ENCODE data around the gene ASH1L. TPM values are rescaled to one million over a fixed set of nuclear protein-coding genes. Genes with fewer than 3 reads are reported as not detected.

The ASH1L gene
- total and polyA plus RNA-seq, 7 experiments from 2014 or later: 20.1 to 109 (median 87.0) TPM

DNA sequence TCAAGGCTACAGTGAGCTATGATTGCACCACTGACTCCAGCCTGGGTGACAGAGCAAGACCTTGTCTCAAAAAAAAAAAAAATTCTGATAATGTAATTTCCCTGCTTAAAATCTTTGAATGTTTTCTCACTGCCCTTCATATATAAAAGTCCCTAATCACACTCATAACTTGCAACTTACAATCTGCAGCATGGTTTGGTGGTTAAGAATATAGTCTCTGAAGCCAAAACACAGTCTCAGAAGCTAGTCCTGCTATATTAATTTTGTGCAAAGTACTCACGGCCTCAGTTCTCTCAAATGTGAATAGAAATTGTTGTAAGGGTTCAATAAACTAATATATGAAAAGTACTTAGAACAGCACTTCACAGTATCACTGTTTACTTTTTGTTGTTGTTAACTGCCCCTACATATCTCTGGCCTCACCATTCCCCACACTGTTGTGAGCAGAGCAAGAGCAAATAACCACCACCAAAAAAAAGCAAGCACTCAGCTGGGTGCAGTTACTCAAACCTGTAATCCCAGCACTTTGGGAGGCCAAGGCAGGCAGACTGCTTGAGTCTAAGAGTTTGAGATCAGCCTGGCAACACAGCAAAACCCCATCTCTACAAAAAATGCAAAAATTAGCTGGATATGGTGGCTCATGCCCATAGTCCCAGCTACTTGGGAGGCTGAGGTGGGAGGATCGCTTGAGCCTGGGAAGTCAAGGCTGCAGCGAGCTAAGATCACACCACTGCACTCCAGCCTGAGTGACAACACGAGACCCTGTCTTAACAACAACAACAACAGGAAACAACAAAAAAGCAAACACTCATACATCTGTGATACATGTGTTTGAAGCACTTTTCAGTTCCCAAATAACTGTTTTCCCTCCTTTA is 22.4 kb downstream of the ASH1L start:
- intact Hi-C loops (cut with micrococcal nuclease): no loop called here
- H3K27me3 Mint-ChIP-seq: no peaks in the 10 kb centered on the region
- peak overlapping the region; percentile 61 for H3K27ac ChIP-seq (ENCODE audit: low read depth, low read length)
- peaks cover 40 to 65% (median 52%) of the 10 kb centered on the region in 7 donors for H3K4me1 Mint-ChIP-seq
- H3K9me3 Mint-ChIP-seq: peaks cover 0 to 2% (median 0%) of the 10 kb centered on the region in 11 donors
- DNase-seq (no peak), ATAC-seq (peak; percentile 27)
- H3K9me3 ChIP-seq (ENCODE audit: control insufficient read depth in 2 of 3, low read length in 3 of 3): no peaks in the 10 kb centered on the region
- peaks cover 26 to 30% of the 10 kb centered on the region in 2 donors for H3K4me1 ChIP-seq (ENCODE audit: control insufficient read depth in 2 of 2, insufficient read depth in 2 of 2, low read length in 2 of 2)
- H3K4me3 Mint-ChIP-seq: peak overlapping the region in 7 of 10 donors; percentile 15 to 76 (median 46)
- peaks cover 0 to 3% (median 0%) of the 10 kb centered on the region in 3 experiments for H3K36me3 ChIP-seq (ENCODE audit: control insufficient read depth in 2 of 3, insufficient read depth in 3 of 3, low read length in 3 of 3)
- peaks cover 0 to 5% (median 0%) of the 10 kb centered on the region in 5 donors for H3K36me3 Mint-ChIP-seq
- POLR2A ChIA-PET: no interaction called here
- CTCF ChIA-PET: no interaction called here
- H3K4me3 ChIP-seq (ENCODE audit: low read length): no peak overlapping the region
- H3K27me3 ChIP-seq (ENCODE audit: control insufficient read depth in 2 of 2, insufficient read depth in 2 of 2, low read length in 2 of 2): no peaks in the 10 kb centered on the region
- H3K27ac Mint-ChIP-seq: peak overlapping the region; percentile 60 to 93 (median 81)

DNA sequence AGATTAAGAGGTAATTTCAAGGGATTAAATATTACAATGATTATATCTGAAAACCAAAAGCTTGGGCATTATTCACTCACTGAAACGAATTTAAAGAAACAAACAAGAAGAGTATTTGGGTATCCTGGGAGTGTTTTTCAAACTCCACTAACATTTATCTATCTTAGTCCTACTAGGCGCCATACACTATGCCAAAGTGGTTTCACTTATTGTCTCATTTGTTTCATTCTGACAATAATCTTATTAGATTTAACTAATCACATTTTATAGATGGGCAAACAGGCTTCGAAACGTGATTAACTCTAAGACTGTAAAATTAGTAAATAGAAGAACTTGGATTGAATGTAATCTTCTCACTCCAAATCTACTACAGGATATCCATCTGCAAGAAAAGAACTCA is 25.4 kb downstream of the ASH1L start:
- H3K27me3 Mint-ChIP-seq: no peaks in the 10 kb centered on the region
- ATAC-seq: no peak
- H3K4me3 Mint-ChIP-seq: peak overlapping the region in 3 of 10 donors; percentile 29 to 56 (median 44)
- Histone ChIP-seq H3K27ac (ENCODE audit: low read depth, low read length) (peak overlapping the region; percentile 6), H3K36me3 (ENCODE audit: control insufficient read depth in 2 of 3, insufficient read depth in 3 of 3, low read length in 3 of 3) (peaks cover 0 to 6% (median 0%) of the 10 kb centered on the region in 3 experiments), H3K4me3 (ENCODE audit: low read length) (no peak overlapping the region), H3K4me1 (ENCODE audit: control insufficient read depth in 2 of 2, insufficient read depth in 2 of 2, low read length in 2 of 2) (peaks cover 28 to 41% of the 10 kb centered on the region in 2 donors), H3K27me3 (ENCODE audit: control insufficient read depth in 2 of 2, insufficient read depth in 2 of 2, low read length in 2 of 2) (no peaks in the 10 kb centered on the region), H3K9me3 (ENCODE audit: control insufficient read depth in 2 of 3, low read length in 3 of 3) (no peaks in the 10 kb centered on the region)
- peak overlapping the region; percentile 39 to 93 (median 85) for H3K27ac Mint-ChIP-seq
- peaks cover 3 to 21% (median 11%) of the 10 kb centered on the region in 5 donors for H3K36me3 Mint-ChIP-seq
- CTCF ChIA-PET: no interaction called here
- intact Hi-C loops (cut with micrococcal nuclease): loop anchor here in 1 of 2 donors (2.0 kb wide), 1 partner anchor 16 kb away; no protein-coding TSS in a partner anchor
- H3K9me3 Mint-ChIP-seq: peaks cover 0 to 5% (median 0%) of the 10 kb centered on the region in 11 donors
- no peak for DNase-seq
- peaks cover 50 to 84% (median 74%) of the 10 kb centered on the region in 7 donors for H3K4me1 Mint-ChIP-seq
- POLR2A ChIA-PET: interaction anchor here (1.5 kb wide), 1 partner anchor 21 kb away, joined by 3 read pairs; no protein-coding TSS in a partner anchor

- H3K27ac ChIP-seq (ENCODE audit: low read depth, low read length): no peak overlapping the region
- ChIA-PET POLR2A (no interaction called here), CTCF (no interaction called here)
- H3K36me3 Mint-ChIP-seq: peaks cover 3 to 30% (median 22%) of the 10 kb centered on the region in 5 donors
- peaks cover 0 to 5% (median 0%) of the 10 kb centered on the region in 11 donors for H3K9me3 Mint-ChIP-seq
- no peaks in the 10 kb centered on the region for H3K27me3 Mint-ChIP-seq
- DNase-seq: no peak
- no peaks in the 10 kb centered on the region for H3K27me3 ChIP-seq (ENCODE audit: control insufficient read depth in 2 of 2, insufficient read depth in 2 of 2, low read length in 2 of 2)
- ATAC-seq: no peak
- no peak overlapping the region for H3K4me3 Mint-ChIP-seq
- peaks cover 32 to 65% (median 43%) of the 10 kb centered on the region in 7 donors for H3K4me1 Mint-ChIP-seq
- peaks cover 16 to 27% of the 10 kb centered on the region in 2 donors for H3K4me1 ChIP-seq (ENCODE audit: control insufficient read depth in 2 of 2, insufficient read depth in 2 of 2, low read length in 2 of 2)
- peaks cover 0 to 6% (median 0%) of the 10 kb centered on the region in 3 experiments for H3K36me3 ChIP-seq (ENCODE audit: control insufficient read depth in 2 of 3, insufficient read depth in 3 of 3, low read length in 3 of 3)
- intact Hi-C loops (cut with micrococcal nuclease): no loop called here
- H3K9me3 ChIP-seq (ENCODE audit: control insufficient read depth in 2 of 3, low read length in 3 of 3): no peaks in the 10 kb centered on the region
- H3K4me3 ChIP-seq (ENCODE audit: low read length): no peak overlapping the region
- H3K27ac Mint-ChIP-seq: peak overlapping the region in 1 of 9 donors; percentile 12
Observed at GRCh38 chr1:155531624-155532023, 31.0 kb downstream of the ASH1L start.

DNA sequence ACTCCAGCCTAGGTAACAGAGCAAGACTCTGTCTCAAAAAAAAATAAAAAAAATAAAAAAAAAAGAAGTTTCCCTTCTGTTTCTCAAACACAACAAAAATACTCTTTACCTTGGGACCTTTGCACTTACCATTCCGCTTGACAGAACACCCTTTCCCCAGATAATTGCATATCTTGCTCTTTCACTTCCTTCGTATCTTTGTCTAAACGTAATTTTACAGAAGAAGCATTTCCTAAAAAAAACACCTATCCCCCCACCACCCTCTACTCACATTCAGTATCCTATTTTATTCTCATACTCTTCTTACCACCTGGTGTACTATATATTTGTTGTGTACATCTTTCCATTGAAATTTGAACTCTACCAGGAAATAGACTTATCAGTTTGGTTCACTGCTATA is 32.7 kb downstream of the ASH1L start:
- H3K36me3 ChIP-seq (ENCODE audit: control insufficient read depth in 2 of 3, insufficient read depth in 3 of 3, low read length in 3 of 3): peaks cover 0 to 6% (median 0%) of the 10 kb centered on the region in 3 experiments
- POLR2A ChIA-PET: interaction anchor here (1.0 kb wide), 1 partner anchor 9 kb away, joined by 4 read pairs; no protein-coding TSS in a partner anchor
- peaks cover 4 to 13% of the 10 kb centered on the region in 2 donors for H3K4me1 ChIP-seq (ENCODE audit: control insufficient read depth in 2 of 2, insufficient read depth in 2 of 2, low read length in 2 of 2)
- peaks cover 3 to 30% (median 22%) of the 10 kb centered on the region in 5 donors for H3K36me3 Mint-ChIP-seq
- peak overlapping the region in 2 of 9 donors; percentile 11 to 74 for H3K27ac Mint-ChIP-seq
- DNase-seq (no peak), ATAC-seq (no peak)
- peak overlapping the region in 1 of 10 donors; percentile 5 for H3K4me3 Mint-ChIP-seq
- intact Hi-C loops (cut with micrococcal nuclease): no loop called here
- no peak overlapping the region for H3K4me3 ChIP-seq (ENCODE audit: low read length)
- peaks cover 0 to 5% (median 0%) of the 10 kb centered on the region in 11 donors for H3K9me3 Mint-ChIP-seq
- no peaks in the 10 kb centered on the region for H3K9me3 ChIP-seq (ENCODE audit: control insufficient read depth in 2 of 3, low read length in 3 of 3)
- H3K27me3 ChIP-seq (ENCODE audit: control insufficient read depth in 2 of 2, insufficient read depth in 2 of 2, low read length in 2 of 2): no peaks in the 10 kb centered on the region
- CTCF ChIA-PET: interaction anchor here (0.6 kb wide), 1 partner anchor 278 kb away, joined by 4 read pairs; no protein-coding TSS in a partner anchor
- peaks cover 22 to 60% (median 40%) of the 10 kb centered on the region in 7 donors for H3K4me1 Mint-ChIP-seq
- no peaks in the 10 kb centered on the region for H3K27me3 Mint-ChIP-seq
- no peak overlapping the region for H3K27ac ChIP-seq (ENCODE audit: low read depth, low read length)

GRCh38 chr1:155529109-155529508 is 33.5 kb downstream of the ASH1L start:
- Histone ChIP-seq H3K4me3 (ENCODE audit: low read length) (no peak overlapping the region), H3K9me3 (ENCODE audit: control insufficient read depth in 2 of 3, low read length in 3 of 3) (no peaks in the 10 kb centered on the region), H3K27me3 (ENCODE audit: control insufficient read depth in 2 of 2, insufficient read depth in 2 of 2, low read length in 2 of 2) (no peaks in the 10 kb centered on the region), H3K27ac (ENCODE audit: low read depth, low read length) (no peak overlapping the region), H3K36me3 (ENCODE audit: control insufficient read depth in 2 of 3, insufficient read depth in 3 of 3, low read length in 3 of 3) (peaks cover 0 to 6% (median 0%) of the 10 kb centered on the region in 3 experiments), H3K4me1 (ENCODE audit: control insufficient read depth in 2 of 2, insufficient read depth in 2 of 2, low read length in 2 of 2) (peaks cover 4 to 6% of the 10 kb centered on the region in 2 donors)
- ChIA-PET POLR2A (interaction anchor here (1.0 kb wide), 1 partner anchor 8 kb away, joined by 4 read pairs; no protein-coding TSS in a partner anchor), CTCF (interaction anchor here (0.6 kb wide), 1 partner anchor 277 kb away, joined by 4 read pairs; no protein-coding TSS in a partner anchor)
- Mint-ChIP-seq H3K9me3 (peaks cover 0 to 5% (median 0%) of the 10 kb centered on the region in 11 donors), H3K27me3 (no peaks in the 10 kb centered on the region), H3K36me3 (peaks cover 3 to 25% (median 17%) of the 10 kb centered on the region in 5 donors), H3K4me1 (peaks cover 17 to 60% (median 39%) of the 10 kb centered on the region in 7 donors), H3K4me3 (peak overlapping the region in 1 of 10 donors; percentile 62), H3K27ac (peak overlapping the region in 5 of 9 donors; percentile 14 to 69 (median 25))
- DNase-seq: no peak
- intact Hi-C loops (cut with micrococcal nuclease): no loop called here
- no peak for ATAC-seq

- no peaks in the 10 kb centered on the region for H3K9me3 Mint-ChIP-seq
- Histone ChIP-seq H3K9me3 (ENCODE audit: control insufficient read depth in 2 of 3, low read length in 3 of 3) (no peaks in the 10 kb centered on the region), H3K4me3 (ENCODE audit: low read length) (no peak overlapping the region), H3K27me3 (ENCODE audit: control insufficient read depth in 2 of 2, insufficient read depth in 2 of 2, low read length in 2 of 2) (no peaks in the 10 kb centered on the region), H3K27ac (ENCODE audit: low read depth, low read length) (no peak overlapping the region), H3K4me1 (ENCODE audit: control insufficient read depth in 2 of 2, insufficient read depth in 2 of 2, low read length in 2 of 2) (peaks cover 4 to 6% of the 10 kb centered on the region in 2 donors), H3K36me3 (ENCODE audit: control insufficient read depth in 2 of 3, insufficient read depth in 3 of 3, low read length in 3 of 3) (no peaks in the 10 kb centered on the region)
- no peak overlapping the region for H3K4me3 Mint-ChIP-seq
- ChIA-PET POLR2A (interaction anchor here (1.0 kb wide), 1 partner anchor 27 kb away, joined by 3 read pairs; no protein-coding TSS in a partner anchor), CTCF (no interaction called here)
- H3K36me3 Mint-ChIP-seq: peaks cover 0 to 16% (median 10%) of the 10 kb centered on the region in 5 donors
- ATAC-seq (peak; percentile 29), DNase-seq (no peak)
- H3K27ac Mint-ChIP-seq: no peak overlapping the region
- H3K27me3 Mint-ChIP-seq: no peaks in the 10 kb centered on the region
- intact Hi-C loops (cut with micrococcal nuclease): no loop called here
- peaks cover 24 to 61% (median 42%) of the 10 kb centered on the region in 7 donors for H3K4me1 Mint-ChIP-seq
Observed at GRCh38 chr1:155527677-155528076, 34.9 kb downstream of the ASH1L start.
